Heart right ventricle (tissue), 16 donors: Measurements from ENCODE around the gene SGTA. TPM values are rescaled to one million over a fixed set of nuclear protein-coding genes. Genes with fewer than 3 reads are reported as not detected.

ENCODE experiments used
- ATAC-seq, 8 donors: fragments of 200-7000 bp; cut with Tn5 transposase; one replicate each; pipeline ENCODE4 v1.9.1; 2020; ENCODE audit warnings: mild to moderate bottlenecking in 8 of 8, moderate library complexity in 8 of 8, moderate number of reproducible peaks in 1 of 8
- DNase-seq, 2 donors: peaks; one replicate each; pipeline ENCODE4 v3.0.0-alpha.2; 2020
- H3K27ac ChIP-seq, 10 donors: fragments of 200-600 bp; sonication (generic) in 2 of 10; one replicate each; pipeline versions ENCODE4 v1.5.0 to v1.8.0; 2020 to 2022; ENCODE audit warnings: mild to moderate bottlenecking in 3 of 10
- H3K27me3 ChIP-seq, 7 donors: fragments of 200-600 bp; one replicate each; pipeline ENCODE4 v1.8.0; 2021 to 2022; ENCODE audit warnings: mild to moderate bottlenecking in 2 of 7
- H3K36me3 ChIP-seq, 9 donors: fragments of 200-600 bp; sonication (generic) in 1 of 9; one replicate each; pipeline versions ENCODE4 v1.5.0 to v1.8.0; 2020 to 2022; ENCODE audit warnings: mild to moderate bottlenecking in 2 of 9
- H3K4me1 ChIP-seq, 9 donors: fragments of 200-600 bp; sonication (generic) in 1 of 9; one replicate each; pipeline versions ENCODE4 v1.5.0 to v1.8.0; 2020 to 2022; ENCODE audit warnings: mild to moderate bottlenecking in 4 of 9
- H3K4me3 ChIP-seq, 10 donors: fragments of 200-600 bp; sonication (generic) in 2 of 10; one replicate each; pipeline versions ENCODE4 v1.5.0 to v1.8.0; 2020 to 2022; ENCODE audit warnings: mild to moderate bottlenecking in 7 of 10, moderate library complexity in 2 of 10
- H3K9me3 ChIP-seq, 11 donors: fragments of 200-600 bp in 10 of 11; sonication (generic) in 2 of 11; one replicate each; pipeline versions ENCODE4 v1.5.0 to v1.8.0; 2013 to 2022; ENCODE audit warnings: mild to moderate bottlenecking in 2 of 11, control low read depth in 1 of 11, moderate library complexity in 1 of 11
- WGBS, 2 donors: extraction: QIAGEN DNeasy Blood & Tissue Kit; methylation state at CpG; one replicate each; pipeline ENCODE4 v1.1.7; 2013; ENCODE audit warnings: inconsistent platforms in 1 of 2; 5-methylcytosine and 5-hydroxymethylcytosine counted together
- intact Hi-C, 10 donors: fragments of 100-400 bp; cut with DNase I; formaldehyde crosslinking; loops; one replicate each; pipeline versions ENCODE4 v1.11.1 to v1.14.2; 2022
- polyA plus RNA-seq, 2 donors: library from polyadenylated mRNA; stranded (reverse); fragments of 200-250 nt; gene quantifications; one replicate each; pipeline ENCODE4 v1.2.3, GENCODE V29; 2013
- total RNA-seq, 10 donors: library from RNA; stranded (reverse); fragmentation: NEBNext Ultra II Directional in 3 of 10; extraction: Animal tissue kit (Norgen Biotek cat#: 25700) in 3 of 10; gene quantifications; one replicate each; pipeline versions ENCODE4 v1.2.1 to v1.2.4, GENCODE V29; 2021 to 2023
- TF ChIP-seq, protein P1 (sequence below), 9 donors: fragments of 200-600 bp; sonication (generic) in 2 of 9; IDR thresholded peaks; one replicate each; pipeline versions ENCODE4 v1.5.0 to v1.8.0; 2021 to 2022; ENCODE audit warnings: antibody characterized with exemption in 9 of 9, mild to moderate bottlenecking in 5 of 9, moderate library complexity in 1 of 9
- donor health status: Arrhythmogenic right ventricular cardiomyopathy.
- donor health status: ischemic (EF 13 %, LVEDD 7.1; RV severe dilation, severe dysfunction).
- donor health status: healthy with polysubstance abuse.
- donor health status: DM: no; HTN: yes; CAD: no.
- donor health status: DM: no; HTN: no; CAD: no.
- donor health status: ischemic (EF 25% LVEDD 6.9; RV normal size, moderate dysfunction).
- donor health status: ischemic (EF 25% LVEDD 5.7; RV mildly dilated, moderate dysfunction).
- donor health status: healthy.
- donor health status: DM: yes; HTN: yes; CAD: no.
- donor health status: Ischemic cardiomyopathy.
- donor health status: ischemic (EF 35%, LVEDD 5.7; RV mildly dilated, moderate dysfunction).
- donor health status: nonischemic (EF 11% LVEDD 7.7; RV severe dilation, severe dysfunction).
- donor health status: DM: yes; HTN: yes; CAD: no.
- donor health status: PGD.
- donor health status: ischemic (EF 29% LVEDD 5.4; RV normal size, mild dysfunction).
- donor health status: nonischemic (EF 23%, LVEDD 6.1; RV moderate dilation, normal function).

SGTA gene
- total and polyA plus RNA-seq, 12 donors: 52.6 to 102 (median 66.2) TPM

DNA sequence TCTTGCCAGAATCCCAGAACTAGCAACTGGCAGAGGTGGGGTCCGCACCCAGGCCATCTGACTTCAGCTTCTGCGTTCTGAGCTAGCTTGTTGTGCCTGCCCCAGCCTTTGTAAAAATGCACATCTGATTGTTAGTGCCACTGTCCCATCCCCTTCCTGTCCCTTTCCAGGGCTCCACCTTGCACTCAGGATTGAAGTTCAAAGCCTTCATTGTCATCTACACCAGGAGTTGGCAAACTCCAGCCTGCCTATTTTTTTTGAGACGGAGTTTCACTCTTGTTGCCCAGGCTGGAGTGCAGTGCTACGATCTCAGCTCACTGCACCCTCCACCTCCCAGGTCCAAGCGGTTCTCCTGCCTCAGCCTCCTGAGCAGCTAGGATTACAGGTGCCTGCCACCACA, 5.2 kb upstream of the SGTA start:
- intact Hi-C loops: no loop called here
- H3K36me3 ChIP-seq: peaks cover 0 to 34% (median 0%) of the 10 kb centered on the region in 9 donors
- 86 to 94% methylated on average over 5 of the region's 5 CpGs for WGBS, 2 donors
- TF ChIP-seq, protein P1, sequence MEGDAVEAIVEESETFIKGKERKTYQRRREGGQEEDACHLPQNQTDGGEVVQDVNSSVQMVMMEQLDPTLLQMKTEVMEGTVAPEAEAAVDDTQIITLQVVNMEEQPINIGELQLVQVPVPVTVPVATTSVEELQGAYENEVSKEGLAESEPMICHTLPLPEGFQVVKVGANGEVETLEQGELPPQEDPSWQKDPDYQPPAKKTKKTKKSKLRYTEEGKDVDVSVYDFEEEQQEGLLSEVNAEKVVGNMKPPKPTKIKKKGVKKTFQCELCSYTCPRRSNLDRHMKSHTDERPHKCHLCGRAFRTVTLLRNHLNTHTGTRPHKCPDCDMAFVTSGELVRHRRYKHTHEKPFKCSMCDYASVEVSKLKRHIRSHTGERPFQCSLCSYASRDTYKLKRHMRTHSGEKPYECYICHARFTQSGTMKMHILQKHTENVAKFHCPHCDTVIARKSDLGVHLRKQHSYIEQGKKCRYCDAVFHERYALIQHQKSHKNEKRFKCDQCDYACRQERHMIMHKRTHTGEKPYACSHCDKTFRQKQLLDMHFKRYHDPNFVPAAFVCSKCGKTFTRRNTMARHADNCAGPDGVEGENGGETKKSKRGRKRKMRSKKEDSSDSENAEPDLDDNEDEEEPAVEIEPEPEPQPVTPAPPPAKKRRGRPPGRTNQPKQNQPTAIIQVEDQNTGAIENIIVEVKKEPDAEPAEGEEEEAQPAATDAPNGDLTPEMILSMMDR (IDR thresholded peaks at IDR 0.05): no peak
- no peak overlapping the region for H3K27ac ChIP-seq
- DNase-seq: no peak
- ATAC-seq: no peak
- H3K4me3 ChIP-seq: no peak overlapping the region
- H3K9me3 ChIP-seq: no peaks in the 10 kb centered on the region
- H3K27me3 ChIP-seq: no peaks in the 10 kb centered on the region
- H3K4me1 ChIP-seq: peaks cover 6 to 28% (median 25%) of the 10 kb centered on the region in 9 donors

DNA sequence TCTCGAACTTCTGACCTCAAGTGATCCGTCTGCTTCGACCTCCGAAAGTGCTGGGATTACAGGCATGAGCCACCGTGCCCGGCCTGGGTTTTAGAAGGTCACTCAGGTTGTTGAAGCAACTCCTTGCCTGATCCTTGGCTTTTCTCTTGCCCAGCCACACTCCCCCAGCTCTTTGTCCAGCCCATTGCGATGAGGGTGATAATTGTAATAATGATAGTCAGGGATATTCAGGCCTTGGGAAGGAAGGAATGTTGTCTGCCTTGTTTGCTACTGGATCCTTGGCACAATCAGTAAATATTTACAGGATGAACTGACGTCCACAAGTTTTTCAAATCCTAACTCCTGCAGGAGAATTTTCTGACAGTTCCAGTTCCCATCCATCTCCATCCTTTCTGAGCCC, 4.0 kb upstream of the SGTA start:
- Histone ChIP-seq H3K27me3 (no peaks in the 10 kb centered on the region), H3K4me1 (peaks cover 8 to 35% (median 28%) of the 10 kb centered on the region in 9 donors), H3K9me3 (no peaks in the 10 kb centered on the region), H3K4me3 (no peak overlapping the region), H3K27ac (no peak overlapping the region), H3K36me3 (peaks cover 0 to 26% (median 0%) of the 10 kb centered on the region in 9 donors)
- intact Hi-C loops: no loop called here
- ATAC-seq (no peak), DNase-seq (no peak)
- TF ChIP-seq, protein P1 (IDR thresholded peaks at IDR 0.05): no peak
- 92% methylated on average over 8 of the region's 8 CpGs for WGBS, 2 donors

DNA sequence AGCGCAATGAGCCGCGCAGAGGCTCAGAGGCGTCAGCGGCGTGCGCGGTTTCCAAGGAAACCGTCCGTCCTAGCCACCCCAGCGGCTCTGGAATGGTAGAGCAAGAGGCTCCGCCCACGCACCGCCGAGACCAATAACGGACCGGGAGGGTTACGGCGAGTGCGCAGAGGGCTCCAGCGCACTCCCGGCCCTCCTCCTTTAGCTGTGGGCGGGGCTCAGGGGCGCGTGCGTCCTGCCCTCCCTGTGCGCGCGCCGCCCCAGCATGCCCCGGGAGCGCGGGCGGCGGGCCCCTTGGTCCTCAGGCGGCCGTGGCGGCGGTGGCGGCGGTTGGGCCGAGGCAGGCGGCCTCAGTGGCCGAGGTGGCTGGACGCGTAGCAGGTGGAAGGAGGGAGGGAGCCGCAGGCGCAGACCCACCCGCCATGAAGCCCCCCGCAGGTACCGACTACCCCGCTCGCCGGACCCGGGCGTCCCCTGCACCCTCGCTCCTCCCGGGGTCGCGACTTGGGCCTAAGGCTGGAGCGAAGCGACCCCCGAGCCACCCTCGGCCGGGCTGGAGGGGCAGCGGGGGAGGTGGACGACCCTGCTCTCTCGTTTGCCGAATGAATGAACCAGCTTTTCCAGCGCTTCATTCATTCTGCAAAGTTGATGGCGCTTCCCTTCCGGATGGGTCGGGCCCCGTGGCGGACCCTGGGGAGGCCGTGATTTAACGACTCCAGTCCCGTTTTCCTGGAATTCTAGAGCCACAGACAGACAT, 2.3 kb upstream of the SGTA start, which contains the start of gene THOP1:
TSS of gene THOP1 (plus strand) at position 260 of the 754 bp plus-strand sequence. CDS start at position 420, 160 bp downstream.
- Histone ChIP-seq H3K4me1 (peaks cover 19 to 52% (median 45%) of the 10 kb centered on the region in 9 donors), H3K9me3 (no peaks in the 10 kb centered on the region)

DNA sequence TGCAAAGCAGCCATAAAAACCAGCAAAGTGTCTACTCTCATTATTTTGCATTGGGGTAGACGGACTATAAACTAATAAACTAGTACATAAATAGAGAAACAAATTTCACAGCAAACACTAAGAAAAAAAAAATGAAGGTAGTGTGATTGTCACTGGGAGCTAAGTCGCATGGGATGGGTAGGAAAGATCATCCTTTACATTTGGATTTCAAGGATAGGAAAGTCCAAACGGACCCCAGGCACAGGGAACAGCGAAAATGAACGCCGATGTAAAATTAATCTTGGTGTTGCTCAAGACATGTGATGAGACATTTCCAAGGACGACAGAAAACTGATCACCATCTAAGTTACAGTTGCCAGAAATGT, 690 bp upstream of the SGTA start:
- H3K36me3 ChIP-seq: peaks cover 0 to 15% (median 0%) of the 10 kb centered on the region in 9 donors
- ATAC-seq: no peak
- H3K4me1 ChIP-seq: peaks cover 20 to 66% (median 58%) of the 10 kb centered on the region in 9 donors
- 76 to 88% methylated on average over 7 of the region's 7 CpGs for WGBS, 2 donors
- peak overlapping the region in 6 of 10 donors; percentile 92 to 100 (median 96) for H3K4me3 ChIP-seq
- no peak for DNase-seq
- H3K27ac ChIP-seq: peak overlapping the region in 9 of 10 donors; percentile 88 to 100 (median 96)
- no peaks in the 10 kb centered on the region for H3K27me3 ChIP-seq
- intact Hi-C loops: loop anchor here in 2 of 10 donors (1.0 to 2.0 kb wide), 2 partner anchors 57 to 58 kb away; partner anchors contain the start of gene ZNF555 (in 2 of the 2)
- TF ChIP-seq, protein P1 (IDR thresholded peaks at IDR 0.05): no peak
- H3K9me3 ChIP-seq: no peaks in the 10 kb centered on the region

More for the DNA sequence above, 2.3 kb upstream of the SGTA start, which contains the start of gene THOP1:
- TF ChIP-seq, protein P1 (IDR thresholded peaks at IDR 0.05): no peak
- Histone ChIP-seq H3K4me3 (peak within 1 kb of the TSS; percentile 54 to 99 (median 92)), H3K36me3 (peaks cover 0 to 10% (median 0%) of the 10 kb centered on the region in 9 donors), H3K27ac (peak within 1 kb of the TSS in 9 of 10 donors; percentile 57 to 86 (median 73)), H3K27me3 (no peaks in the 10 kb centered on the region)
- WGBS, 2 donors: 0 to 1% methylated on average over 58 to 71 of the region's 78 CpGs
- DNase-seq: peak; percentile 98 to 99
- ATAC-seq: peak; percentile 92 to 95 (median 93)
- intact Hi-C loops: no loop called here
